GM12891 (cell line): ENCODE measurements around the gene MRPL11.

Experiments used
- PAX5 ChIP-seq: IDR thresholded peaks from 2 replicates; pipeline ENCODE4 v1.6.1; 2011; ENCODE audit warnings: low read length, moderate library complexity, mild to moderate bottlenecking; ENCODE audit not compliant: insufficient read depth, severe bottlenecking
- POLR2A ChIP-seq: IDR thresholded peaks from 2 replicates; pipeline ENCODE4 v1.6.1; 2011; ENCODE audit warnings: low read depth, low read length, control low read depth
- POLR2AphosphoS5 ChIP-seq: IDR thresholded peaks from 2 replicates; pipeline ENCODE4 v1.6.1; 2011; ENCODE audit warnings: low read depth, low read length, control low read depth
- POU2F2 ChIP-seq: IDR thresholded peaks from 2 replicates; pipeline ENCODE4 v1.6.1; 2011; ENCODE audit warnings: low read depth, mild to moderate bottlenecking, control low read depth, low read length, moderate library complexity
- SPI1 ChIP-seq: IDR thresholded peaks from 2 replicates; pipeline ENCODE4 v1.6.1; 2011; ENCODE audit warnings: low read depth, low read length, control low read depth
- TAF1 ChIP-seq: IDR thresholded peaks from 2 replicates; pipeline ENCODE4 v1.6.1; 2011; ENCODE audit warnings: low read depth, low read length, control low read depth

DNA sequence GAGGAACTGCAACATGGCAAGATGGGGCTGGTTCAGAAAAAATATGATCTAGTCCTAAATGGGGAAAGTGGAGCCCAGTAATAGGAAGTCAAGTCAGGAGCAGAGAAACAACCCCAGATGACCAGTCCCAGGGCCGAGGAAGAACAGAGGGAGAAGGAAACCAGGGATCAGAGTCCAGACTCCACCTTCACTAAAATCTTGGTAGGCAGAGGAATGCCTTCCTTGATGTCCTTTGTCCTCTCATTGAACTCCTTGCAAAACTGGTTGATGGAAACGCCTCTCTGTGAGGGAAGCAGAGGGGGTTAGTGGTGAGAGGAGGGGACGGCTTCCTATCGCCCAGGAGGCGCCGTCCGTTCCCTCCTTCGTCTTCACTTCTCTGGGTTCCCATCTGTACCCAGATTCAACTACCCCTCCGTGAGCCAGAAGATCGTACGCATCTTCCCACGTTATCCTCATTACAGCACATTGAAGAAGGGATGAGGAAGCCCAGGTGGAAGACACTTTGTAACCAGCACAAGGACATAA, 607 bp downstream of the MRPL11 start:
- TF ChIP-seq TAF1 (no peak), POLR2A (no peak), POLR2AphosphoS5 (no peak), POU2F2 (no peak), SPI1 (no peak), PAX5 (no peak)
